HCT116 (cell line): ENCODE data around the gene RGS13. TPM values are rescaled to one million over a fixed set of nuclear protein-coding genes. Genes with fewer than 3 reads are reported as not detected.

ENCODE experiments used
- ATAC-seq: fragments of 200-7000 bp; cut with Tn5 transposase; 2 replicates; pipeline ENCODE4 v1.9.1; 2020; ENCODE audit warnings: mild to moderate bottlenecking, moderate library complexity
- BruUV-seq: library from RNA; stranded (reverse); fragments of 400-500 nt; replicated peaks from 2 replicates; lab custom pipeline; 2021; lab: Mats Ljungman, UMichigan
- CTCF ChIA-PET: fragments of 300-600 bp; sonication (Branson Sonifier 250); formaldehyde crosslinking; loops from one replicate; lab custom pipeline; 2021; ENCODE audit warnings: antibody characterized with exemption; lab: Charles Lee
- POLR2A ChIA-PET: fragments of 300-600, 350-600 bp; sonication (Branson Sonifier 250); formaldehyde crosslinking; loops from one replicate; lab custom pipeline; 2021; ENCODE audit warnings: antibody characterized with exemption; lab: Charles Lee
- RAD21 ChIA-PET, 2 experiments: fragments of 300-600 bp; sonication (Branson Sonifier 250); formaldehyde crosslinking; loops; one replicate each; lab custom pipeline; 2023; ENCODE audit warnings: low total read pairs in 2 of 2; ENCODE audit not compliant: uncharacterized antibody in 2 of 2, unreplicated experiment in 2 of 2, low non-redundant PET in 1 of 2; lab: Charles Lee
- DNase-seq: peaks from one replicate; pipeline ENCODE4 v3.0.0-alpha.2; 2010; ENCODE audit warnings: low read depth, low spot score
- H2AFZ ChIP-seq: fragments of 200-600 bp; shearing (Covaris generic), sonication (generic); 2 replicates; pipeline ENCODE4 v1.6.1; 2017; ENCODE audit warnings: low read depth, mixed run types, mixed read lengths, antibody characterized with exemption, low read length; ENCODE audit not compliant: poor library complexity, severe bottlenecking
- H3K27ac ChIP-seq: 2 replicates; pipeline ENCODE4 v1.5.1; 2012; ENCODE audit warnings: low read depth, low read length
- H3K27me3 ChIP-seq: fragments of 200-600 bp; sonication (generic); 2 replicates; pipeline ENCODE4 v1.6.1; 2016; ENCODE audit warnings: mixed run types, low read length, mixed read lengths; ENCODE audit not compliant: insufficient read depth
- H3K36me3 ChIP-seq, 2 experiments: fragments of 200-500 bp in 1 of 2; fragments of 200-600 bp in 1 of 2; sonication (Bioruptor generic) in 1 of 2; sonication (generic) in 1 of 2; 2 replicates each; pipeline versions ENCODE4 v1.5.1 to v1.6.1; 2014 to 2016; ENCODE audit warnings: low read length in 2 of 2, inconsistent platforms in 1 of 2, mixed read lengths in 1 of 2, mixed run types in 1 of 2; ENCODE audit not compliant: insufficient read depth in 2 of 2, control insufficient read depth in 1 of 2
- H3K4me1 ChIP-seq, 2 experiments: fragments of 200-600 bp in 1 of 2; sonication (generic) in 1 of 2; 2 replicates each; pipeline versions ENCODE4 v1.5.1 to v1.6.1; 2012 to 2017; ENCODE audit warnings: low read length in 2 of 2, inconsistent platforms in 1 of 2, mild to moderate bottlenecking in 1 of 2, mixed read lengths in 1 of 2, mixed run types in 1 of 2, moderate library complexity in 1 of 2; ENCODE audit not compliant: insufficient read depth in 2 of 2, control insufficient read depth in 1 of 2
- H3K4me2 ChIP-seq: fragments of 200-600 bp; sonication (generic); 2 replicates; pipeline ENCODE4 v1.6.1; 2017; ENCODE audit warnings: mixed run types, low read length, mixed read lengths
- H3K4me3 ChIP-seq, 2 experiments: fragments of 200-600 bp in 1 of 2; sonication (generic) in 1 of 2; replicated peaks in 1 of 2; 2 replicates each; pipeline ENCODE4 v1.5.1; 2011 to 2016; ENCODE audit warnings: low read length in 2 of 2, control low read depth in 1 of 2, low read depth in 1 of 2, mild to moderate bottlenecking in 1 of 2, mixed read lengths in 1 of 2, mixed run types in 1 of 2
- H3K79me2 ChIP-seq: fragments of 200-600 bp; sonication (generic); 2 replicates; pipeline ENCODE4 v1.6.1; 2017; ENCODE audit warnings: mild to moderate bottlenecking, mixed run types, low read length, moderate library complexity, mixed read lengths; ENCODE audit not compliant: insufficient read depth
- H3K9ac ChIP-seq: fragments of 200-600 bp; sonication (generic); 2 replicates; pipeline ENCODE4 v1.6.1; 2016; ENCODE audit warnings: low read length, mixed read lengths
- H3K9me2 ChIP-seq: fragments of 200-600 bp; sonication (generic), shearing (Covaris generic); 2 replicates; pipeline ENCODE4 v1.6.1; 2017; ENCODE audit warnings: mixed run types, mild to moderate bottlenecking, moderate library complexity; ENCODE audit not compliant: insufficient read depth
- H3K9me3 ChIP-seq, 2 experiments: fragments of 200-500 bp in 1 of 2; fragments of 200-600 bp in 1 of 2; sonication (Bioruptor generic) in 1 of 2; sonication (generic) in 1 of 2; 2 replicates each; pipeline ENCODE4 v1.6.1; 2014 to 2017; ENCODE audit warnings: low read length in 2 of 2, mixed read lengths in 2 of 2, inconsistent platforms in 1 of 2, low read depth in 1 of 2, mild to moderate bottlenecking in 1 of 2, mixed run types in 1 of 2, moderate library complexity in 1 of 2; ENCODE audit not compliant: control insufficient read depth in 1 of 2, insufficient read depth in 1 of 2
- H4K20me1 ChIP-seq: fragments of 200-600 bp; sonication (generic), shearing (Covaris generic); 2 replicates; pipeline ENCODE4 v1.6.1; 2017; ENCODE audit warnings: mixed run types, mild to moderate bottlenecking, moderate library complexity; ENCODE audit not compliant: insufficient read depth
- CEBPB ChIP-seq: IDR thresholded peaks from 2 replicates; pipeline ENCODE4 v1.6.1; 2012; ENCODE audit warnings: low read depth
- CTCF ChIP-seq, 3 experiments: fragments of 200-600 bp in 1 of 3; sonication (generic) in 1 of 3; IDR thresholded peaks in 2 of 3; conservative IDR thresholded peaks in 1 of 3; 2 replicates each; pipeline ENCODE4 v1.5.1; 2012 to 2017; ENCODE audit warnings: low read depth in 2 of 3, low read length in 2 of 3, antibody characterized with exemption in 1 of 3, borderline replicate concordance in 1 of 3, control low read depth in 1 of 3, mild to moderate bottlenecking in 1 of 3, mixed read lengths in 1 of 3, mixed run types in 1 of 3, moderate library complexity in 1 of 3; ENCODE audit not compliant: insufficient read depth in 1 of 3
- ELF1 ChIP-seq: IDR thresholded peaks from 2 replicates; pipeline ENCODE4 v1.6.1; 2012; ENCODE audit warnings: low read depth, borderline replicate concordance
- EZH2 ChIP-seq: fragments of 200-600 bp; sonication (generic); IDR thresholded peaks from 2 replicates; pipeline ENCODE4 v1.6.1; 2017; ENCODE audit warnings: antibody characterized with exemption, mixed run types
- POLR2A ChIP-seq: IDR thresholded peaks from 2 replicates; pipeline ENCODE4 v1.7.0; 2011; ENCODE audit warnings: borderline replicate concordance; ENCODE audit not compliant: insufficient read depth, insufficient read length; ENCODE audit errors: extremely low read depth
- POLR2AphosphoS5 ChIP-seq: IDR thresholded peaks from 2 replicates; pipeline ENCODE4 v1.6.1; 2011; ENCODE audit warnings: mild to moderate bottlenecking, low read depth, low read length, moderate library complexity
- RAD21 ChIP-seq: IDR thresholded peaks from 2 replicates; pipeline ENCODE4 v1.6.1; 2012; ENCODE audit warnings: low read depth, mild to moderate bottlenecking
- REST ChIP-seq: IDR thresholded peaks from 2 replicates; pipeline ENCODE4 v1.6.1; 2012; ENCODE audit warnings: low read depth
- SIN3A ChIP-seq: IDR thresholded peaks from 2 replicates; pipeline ENCODE4 v1.6.1; 2012; ENCODE audit warnings: low read depth
- SP1 ChIP-seq: IDR thresholded peaks from 2 replicates; pipeline ENCODE4 v1.6.1; 2012; ENCODE audit warnings: low read depth
- SRF ChIP-seq: IDR thresholded peaks from 2 replicates; pipeline ENCODE4 v1.6.1; 2012; ENCODE audit warnings: low read depth
- TCF7L2 ChIP-seq: IDR thresholded peaks from 2 replicates; pipeline ENCODE4 v1.7.0; 2011; ENCODE audit warnings: borderline replicate concordance, inconsistent platforms; ENCODE audit not compliant: insufficient read depth, insufficient read length; ENCODE audit errors: extremely low read depth
- ZNF274 ChIP-seq: fragments of 200-500 bp; sonication (Bioruptor generic); IDR thresholded peaks from 2 replicates; pipeline ENCODE4 v1.6.1; 2014; ENCODE audit warnings: mild to moderate bottlenecking, low read depth, low read length, inconsistent platforms
- intact Hi-C: fragments of 100-400 bp; cut with micrococcal nuclease; formaldehyde crosslinking; loops from 2 replicates; pipeline ENCODE4 v1.10.0; 2022
- total RNA-seq: library from RNA; stranded (reverse); gene quantifications from one replicate; pipeline ENCODE4 v1.2.1, GENCODE V29; 2021; ENCODE audit not compliant: unreplicated experiment

RGS13 gene
- total RNA-seq, 1 experiment from 2014 or later: not detected

- no peaks in the 10 kb centered on the region for H3K79me2 ChIP-seq
- H3K27me3 ChIP-seq: no peaks in the 10 kb centered on the region
- BruUV-seq: no TSS peak
- ATAC-seq: no peak
- H3K4me1 ChIP-seq: peaks cover 46 to 48% of the 10 kb centered on the region in 2 experiments
- POLR2A ChIA-PET: no interaction called here
- TF ChIP-seq SRF: no peak
- peak; percentile 16; the same call in 1 of the 2 replicates for TF ChIP-seq CEBPB
- TF ChIP-seq, all 23 proteins: peak for 1
- Histone ChIP-seq H3K4me2 (no peak overlapping the region), H3K36me3 (no peaks in the 10 kb centered on the region), H3K9me3 (no peaks in the 10 kb centered on the region), H3K9ac (no peak overlapping the region), H3K4me3 (no peak overlapping the region), H2AFZ (no peak overlapping the region), H4K20me1 (no peaks in the 10 kb centered on the region), H3K27ac (no peak overlapping the region), H3K9me2 (no peaks in the 10 kb centered on the region)
- intact Hi-C loops: no loop called here
- RAD21 ChIA-PET: interaction anchor here in 1 of 2 experiments (0.6 to 0.7 kb wide), 2 partner anchors 64 to 196 kb away, joined by 3 to 5 read pairs; no protein-coding TSS in a partner anchor
- CTCF ChIA-PET: no interaction called here
- DNase-seq: no peak
These were observed 62.8 kb downstream of the RGS13 start for GRCh38 chr1:192698731-192699130.

GRCh38 chr1:192700834-192701271 is 64.9 kb downstream of the RGS13 start:
- CTCF ChIA-PET: no interaction called here
- TF ChIP-seq TCF7L2 (no peak), POLR2AphosphoS5 (no peak), SIN3A (peak; percentile 40; the same call in 1 of the 2 replicates), SP1 (peak; percentile 62), REST (no peak), POLR2A (no peak), CTCF (IDR thresholded peaks at IDR 0.05 in 2 of 3, conservative IDR thresholded peaks at IDR 0.05 in 1 of 3; ENCODE audit: borderline replicate concordance in 1 of 3, insufficient read depth in 1 of 3, low read depth in 2 of 3, low read length in 2 of 3) (no peak), ELF1 (no peak), ZNF274 (no peak), EZH2 (no peak), RAD21 (no peak)

More at GRCh38 chr1:192700834-192701271, 64.9 kb downstream of the RGS13 start:
- H3K27ac ChIP-seq: peak overlapping the region; percentile 73
- DNase-seq: peak; percentile 56
- peak; percentile 81 for ATAC-seq
- no peaks in the 10 kb centered on the region for H3K9me2 ChIP-seq
- POLR2A ChIA-PET: no interaction called here
- peak overlapping the region in 1 of 2 experiments; percentile 25; a peak in 2 of 4 replicates for H3K4me3 ChIP-seq
- H3K27me3 ChIP-seq: no peaks in the 10 kb centered on the region
- peak overlapping the region; percentile 26 for H3K9ac ChIP-seq
- no peaks in the 10 kb centered on the region for H3K36me3 ChIP-seq
- H3K4me2 ChIP-seq: peak overlapping the region; percentile 82
- BruUV-seq: no TSS peak
- RAD21 ChIA-PET: no interaction called here
- no peaks in the 10 kb centered on the region for H3K79me2 ChIP-seq
- intact Hi-C loops: no loop called here
- peak overlapping the region; percentile 3 for H2AFZ ChIP-seq
- H4K20me1 ChIP-seq: no peaks in the 10 kb centered on the region
- H3K4me1 ChIP-seq: peaks cover 55% of the 10 kb centered on the region in 2 experiments
- no peaks in the 10 kb centered on the region for H3K9me3 ChIP-seq
